ENCODE results near the gene RAE1. TPM values are rescaled to one million over a fixed set of nuclear protein-coding genes. Genes with fewer than 3 reads are reported as not detected.

RAE1 gene
- total RNA-seq, 1 donor from 2014 or later: 46.5 TPM

GRCh38 chr20:57409672-57410397 is 58.8 kb downstream of the RAE1 start:
- peaks cover 9% of the 10 kb centered on the region for H3K36me3 Mint-ChIP-seq
- no peak for TF ChIP-seq CTCF (conservative IDR thresholded peaks at IDR 0.05)
- no peak for DNase-seq (ENCODE audit: extremely low spot score, unreplicated experiment)
- no peaks in the 10 kb centered on the region for H3K27me3 Mint-ChIP-seq
- no peaks in the 10 kb centered on the region for H3K9me3 Mint-ChIP-seq
- no peak overlapping the region for H3K4me3 Mint-ChIP-seq
- no peak overlapping the region for H3K27ac Mint-ChIP-seq
- peaks cover 11% of the 10 kb centered on the region for H3K4me1 Mint-ChIP-seq (ENCODE audit: unreplicated experiment)

DNA sequence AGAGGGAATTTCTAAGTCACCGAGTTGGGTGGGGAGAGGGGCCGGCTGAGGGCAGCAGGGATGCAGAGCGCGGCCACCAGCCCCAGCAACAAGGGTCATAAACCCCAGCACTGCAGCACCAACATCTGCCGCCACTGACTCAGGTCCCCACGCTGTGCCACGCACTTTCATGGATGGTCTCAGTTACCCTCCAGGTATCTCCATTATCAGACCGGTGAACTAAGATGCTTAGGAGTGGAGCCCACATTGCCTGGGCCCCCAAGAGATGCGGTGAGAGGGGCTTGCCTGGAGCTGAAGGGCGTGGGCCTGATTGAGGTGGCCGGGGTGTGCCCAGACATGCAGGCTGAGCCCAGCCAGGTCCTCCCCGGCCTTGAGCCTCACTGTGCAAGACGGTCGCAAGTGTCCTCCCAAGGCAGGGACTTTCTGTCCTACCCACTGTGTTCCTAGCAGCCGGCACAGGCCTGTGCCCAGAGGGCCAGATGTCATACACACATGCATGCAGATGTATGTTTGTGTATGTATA is 59.4 kb downstream of the RAE1 start:
- Mint-ChIP-seq H3K27me3 (no peaks in the 10 kb centered on the region), H3K27ac (no peak overlapping the region), H3K4me3 (no peak overlapping the region), H3K9me3 (no peaks in the 10 kb centered on the region), H3K36me3 (peaks cover 9% of the 10 kb centered on the region), H3K4me1 (ENCODE audit: unreplicated experiment) (peaks cover 11% of the 10 kb centered on the region)
- DNase-seq (ENCODE audit: extremely low spot score, unreplicated experiment): no peak
- no peak for TF ChIP-seq CTCF (conservative IDR thresholded peaks at IDR 0.05)

DNA sequence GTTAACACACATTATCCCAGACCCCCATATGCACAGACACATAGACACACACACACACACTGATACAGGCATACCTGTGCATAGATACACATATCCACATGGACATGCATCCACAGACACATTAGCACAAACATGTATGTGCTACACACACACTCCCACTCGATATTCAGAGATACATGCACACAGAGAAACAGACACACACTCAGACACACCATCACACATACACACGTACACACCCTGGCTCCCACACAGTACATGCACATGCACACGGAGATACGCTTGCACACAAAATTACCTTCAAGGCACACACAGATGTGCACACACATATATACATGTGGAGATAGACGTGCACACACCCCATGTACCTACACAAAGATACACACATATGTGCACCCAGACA is 59.9 kb downstream of the RAE1 start:
- no peak overlapping the region for H3K27ac Mint-ChIP-seq

DNA sequence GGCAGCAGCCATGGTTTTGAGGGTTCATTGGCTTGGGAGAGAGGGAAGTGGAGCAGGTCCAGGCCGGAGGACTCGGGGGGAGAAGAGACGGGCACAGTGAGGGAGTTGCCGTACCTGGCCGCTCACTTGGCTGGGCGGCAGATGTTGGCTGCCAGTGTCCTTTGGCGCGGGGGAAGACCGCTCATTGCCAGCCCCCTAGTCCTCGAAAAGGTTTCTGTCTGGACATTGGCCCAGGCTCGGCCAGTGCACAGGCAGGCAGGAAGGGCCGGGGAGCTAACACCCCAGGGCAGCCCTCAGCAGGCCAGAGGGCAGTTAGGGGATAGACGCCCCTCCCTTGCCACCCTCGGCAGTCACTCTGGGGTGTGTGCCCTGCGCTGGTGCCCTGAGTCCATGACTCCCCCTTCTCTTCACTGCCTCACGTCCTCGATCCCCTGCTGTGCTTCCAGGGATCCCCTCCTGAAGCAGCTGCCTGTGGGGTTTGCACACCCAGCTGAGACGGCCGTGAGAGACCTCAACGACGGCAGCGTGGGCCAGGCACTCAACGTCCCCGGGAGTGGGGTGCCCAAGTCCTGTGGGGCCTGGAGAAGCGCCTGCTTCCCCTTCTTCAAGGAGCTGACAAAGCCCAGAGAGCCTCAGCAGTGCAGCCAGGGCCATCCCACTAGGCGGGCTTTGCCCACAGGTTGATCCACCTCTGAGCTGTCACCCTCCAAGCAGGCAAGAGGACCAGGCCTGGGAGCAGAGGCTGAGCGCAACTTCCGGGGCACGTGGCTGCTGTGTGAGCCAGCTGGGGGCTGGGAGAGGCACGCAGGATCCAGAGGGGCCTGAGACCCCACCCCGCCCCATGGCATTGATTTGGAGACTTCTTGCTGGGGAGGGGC is 60.6 kb downstream of the RAE1 start:
- peaks cover 11% of the 10 kb centered on the region for H3K4me1 Mint-ChIP-seq (ENCODE audit: unreplicated experiment)
- no peak for TF ChIP-seq CTCF (conservative IDR thresholded peaks at IDR 0.05)
- H3K27ac Mint-ChIP-seq: no peak overlapping the region
- H3K4me3 Mint-ChIP-seq: no peak overlapping the region
- peaks cover 3% of the 10 kb centered on the region for H3K27me3 Mint-ChIP-seq
- peaks cover 9% of the 10 kb centered on the region for H3K36me3 Mint-ChIP-seq
- no peaks in the 10 kb centered on the region for H3K9me3 Mint-ChIP-seq
- DNase-seq (ENCODE audit: extremely low spot score, unreplicated experiment): no peak

More for the DNA sequence above, 59.9 kb downstream of the RAE1 start:
- DNase-seq (ENCODE audit: extremely low spot score, unreplicated experiment): no peak
- Mint-ChIP-seq H3K27me3 (peaks cover 1% of the 10 kb centered on the region), H3K9me3 (no peaks in the 10 kb centered on the region), H3K36me3 (peaks cover 9% of the 10 kb centered on the region), H3K4me3 (no peak overlapping the region), H3K4me1 (ENCODE audit: unreplicated experiment) (peaks cover 11% of the 10 kb centered on the region)
- TF ChIP-seq CTCF (conservative IDR thresholded peaks at IDR 0.05): no peak

DNA sequence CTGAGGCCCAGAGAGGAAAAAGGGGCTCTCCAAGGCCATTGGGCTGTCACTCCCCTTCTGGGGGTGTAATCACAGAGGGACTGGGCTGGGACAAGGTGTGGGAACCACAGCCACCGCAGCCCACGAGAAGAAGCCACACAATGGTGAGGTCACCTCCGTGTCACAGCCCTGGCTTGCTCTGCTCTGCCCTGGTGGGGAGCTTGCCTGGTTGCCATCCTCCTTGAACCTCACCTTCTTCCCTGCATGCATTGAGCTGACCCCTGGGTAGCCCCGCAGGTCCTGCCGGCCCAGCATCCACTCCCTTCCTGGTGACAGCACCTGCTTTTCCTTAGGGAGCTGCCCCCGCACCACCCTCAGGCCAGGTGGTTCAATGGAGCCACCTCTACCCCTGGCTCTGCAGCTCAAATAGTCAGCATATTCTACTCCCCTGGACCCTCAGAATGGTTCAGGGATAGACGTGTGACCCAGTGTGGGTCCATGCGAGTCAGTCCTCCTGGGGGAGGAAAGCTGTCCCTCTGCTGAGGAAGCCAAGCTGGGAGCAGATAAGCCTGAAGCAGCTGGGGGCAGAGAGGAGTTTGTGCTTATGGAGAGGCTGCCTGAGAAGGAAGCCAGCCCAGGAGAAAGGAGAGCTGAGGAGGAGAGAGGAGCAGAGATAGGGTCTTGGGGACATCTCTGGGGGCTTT is 61.4 kb downstream of the RAE1 start:
- no peak overlapping the region for H3K27ac Mint-ChIP-seq
- no peak for TF ChIP-seq CTCF (conservative IDR thresholded peaks at IDR 0.05)

More for the DNA sequence above, 61.4 kb downstream of the RAE1 start:
- H3K27me3 Mint-ChIP-seq: peaks cover 7% of the 10 kb centered on the region
- peaks cover 11% of the 10 kb centered on the region for H3K4me1 Mint-ChIP-seq (ENCODE audit: unreplicated experiment)
- peaks cover 9% of the 10 kb centered on the region for H3K36me3 Mint-ChIP-seq
- no peak for DNase-seq (ENCODE audit: extremely low spot score, unreplicated experiment)
- H3K9me3 Mint-ChIP-seq: no peaks in the 10 kb centered on the region
- no peak overlapping the region for H3K4me3 Mint-ChIP-seq

All from type B pancreatic cell (in vitro differentiated cells).